Measurements from ENCODE around the gene NUP98. TPM values are rescaled to one million over a fixed set of nuclear protein-coding genes. Genes with fewer than 3 reads are reported as not detected.
"Not testable (repeated sequence)": the region's sequence is repeated elsewhere in the genome, so short reads cannot be mapped to it uniquely, and the experiment has no call there.

Gene NUP98
- total and polyA plus RNA-seq, 2 donors (not counting 3 experiments of a cell fraction or from before 2014, with no cell fraction given) = 92.7 to 169 TPM

GRCh38 chr11:3816673-3817072 is 19.3 kb upstream of the NUP98 start:
- Histone ChIP-seq H2AFZ (ENCODE audit: low read depth, low read length) (no peak overlapping the region), H3K36me3 (ENCODE audit: control insufficient read depth in 2 of 2, extremely low read depth in 1 of 2, insufficient read depth in 2 of 2, low read length in 2 of 2) (peaks cover 0 to 2% of the 10 kb centered on the region in 2 experiments), H3K79me2 (ENCODE audit: control insufficient read depth, insufficient read depth, low read length) (no peaks in the 10 kb centered on the region), H3K9me3 (replicated peaks; ENCODE audit: control insufficient read depth, insufficient read depth, low read length) (no peaks in the 10 kb centered on the region), H3K4me3 (replicated peaks in 1 of 3; ENCODE audit: insufficient read depth in 1 of 3, low read depth in 1 of 3, low read length in 3 of 3) (no peak overlapping the region), H3K9me1 (replicated peaks; ENCODE audit: control insufficient read depth, extremely low read depth, insufficient read depth, low read length) (no peaks in the 10 kb centered on the region), H3K27ac (ENCODE audit: insufficient read depth, low read depth, low read length) (no peak overlapping the region), H3K9ac (replicated peaks; ENCODE audit: extremely low read depth, insufficient read depth, low read length) (no peak overlapping the region), H3K4me2 (ENCODE audit: insufficient read depth, low read length) (no peak overlapping the region), H4K20me1 (replicated peaks; ENCODE audit: control insufficient read depth, extremely low read depth, insufficient read depth, low read length) (no peaks in the 10 kb centered on the region), H3K4me1 (ENCODE audit: control insufficient read depth, extremely low read depth, insufficient read depth, low read length) (no peaks in the 10 kb centered on the region), H3K27me3 (ENCODE audit: control insufficient read depth in 2 of 2, insufficient read depth in 2 of 2, low read length in 2 of 2) (no peaks in the 10 kb centered on the region)
- dilution Hi-C loops (cut with MboI; ENCODE audit: extremely low pct_ligation_motif_present, low sequenced_read_pairs) = no loop called here
- FAIRE-seq = no peak
- no peak for TF ChIP-seq MYC (IDR thresholded peaks at IDR 0.05; ENCODE audit: low read depth, low read length)
- TF ChIP-seq JUN (IDR thresholded peaks at IDR 0.05; ENCODE audit: borderline replicate concordance, insufficient read depth, insufficient read length, low read depth) = no peak
- no peak for TF ChIP-seq FOS (IDR thresholded peaks at IDR 0.05; ENCODE audit: borderline replicate concordance, insufficient read depth, low read length)
- TF ChIP-seq, protein P1, sequence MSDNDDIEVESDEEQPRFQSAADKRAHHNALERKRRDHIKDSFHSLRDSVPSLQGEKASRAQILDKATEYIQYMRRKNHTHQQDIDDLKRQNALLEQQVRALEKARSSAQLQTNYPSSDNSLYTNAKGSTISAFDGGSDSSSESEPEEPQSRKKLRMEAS (IDR thresholded peaks at IDR 0.05; ENCODE audit: insufficient read depth, insufficient read length) = no peak
- intact Hi-C loops (cut with micrococcal nuclease) = no loop called here
- POLR2A ChIA-PET = no interaction called here
- no peak for DNase-seq (ENCODE audit: low read depth, low spot score)
- no TSS peak for BruUV-seq (replicated peaks)
- CTCF ChIA-PET = interaction anchor here (1.0 to 1.6 kb wide), 3 partner anchors 9 to 256 kb away, joined by 3 to 5 read pairs (median 3); no protein-coding TSS in a partner anchor

GRCh38 chr11:3815845-3816244 is 18.5 kb upstream of the NUP98 start:
- no TSS peak for BruUV-seq (replicated peaks)
- dilution Hi-C loops (cut with MboI; ENCODE audit: extremely low pct_ligation_motif_present, low sequenced_read_pairs) = no loop called here
- Histone ChIP-seq H3K27me3 (ENCODE audit: control insufficient read depth in 2 of 2, insufficient read depth in 2 of 2, low read length in 2 of 2) (no peaks in the 10 kb centered on the region), H3K27ac (ENCODE audit: insufficient read depth, low read depth, low read length) (no peak overlapping the region), H3K4me1 (ENCODE audit: control insufficient read depth, extremely low read depth, insufficient read depth, low read length) (no peaks in the 10 kb centered on the region), H3K9me3 (replicated peaks; ENCODE audit: control insufficient read depth, insufficient read depth, low read length) (no peaks in the 10 kb centered on the region), H3K9me1 (replicated peaks; ENCODE audit: control insufficient read depth, extremely low read depth, insufficient read depth, low read length) (no peaks in the 10 kb centered on the region), H3K36me3 (ENCODE audit: control insufficient read depth in 2 of 2, extremely low read depth in 1 of 2, insufficient read depth in 2 of 2, low read length in 2 of 2) (peaks cover 0 to under 1% of the 10 kb centered on the region in 2 experiments), H3K9ac (replicated peaks; ENCODE audit: extremely low read depth, insufficient read depth, low read length) (no peak overlapping the region), H4K20me1 (replicated peaks; ENCODE audit: control insufficient read depth, extremely low read depth, insufficient read depth, low read length) (no peaks in the 10 kb centered on the region), H3K79me2 (ENCODE audit: control insufficient read depth, insufficient read depth, low read length) (no peaks in the 10 kb centered on the region), H3K4me3 (replicated peaks in 1 of 3; ENCODE audit: insufficient read depth in 1 of 3, low read depth in 1 of 3, low read length in 3 of 3) (no peak overlapping the region), H3K4me2 (ENCODE audit: insufficient read depth, low read length) (no peak overlapping the region), H2AFZ (ENCODE audit: low read depth, low read length) (no peak overlapping the region)
- DNase-seq (ENCODE audit: low read depth, low spot score) (no peak), FAIRE-seq (no peak)
- TF ChIP-seq GATA2 (IDR thresholded peaks at IDR 0.05; ENCODE audit: insufficient read depth, insufficient read length, low read depth, low read length) (no peak), POLR2AphosphoS5 (IDR thresholded peaks at IDR 0.05; ENCODE audit: insufficient read depth, low read depth, low read length) (no peak)
- intact Hi-C loops (cut with micrococcal nuclease) = no loop called here
- ChIA-PET POLR2A (no interaction called here), CTCF (interaction anchor here (1.0 to 1.6 kb wide), 3 partner anchors 8 to 257 kb away, joined by 3 to 5 read pairs (median 3); no protein-coding TSS in a partner anchor)

- BruUV-seq (replicated peaks); H4K20me1 ChIP-seq (replicated peaks; ENCODE audit: control insufficient read depth, extremely low read depth, insufficient read depth, low read length); FAIRE-seq; H3K9ac ChIP-seq (replicated peaks; ENCODE audit: extremely low read depth, insufficient read depth, low read length); H3K9me1 ChIP-seq (replicated peaks; ENCODE audit: control insufficient read depth, extremely low read depth, insufficient read depth, low read length); H3K4me2 ChIP-seq (ENCODE audit: insufficient read depth, low read length); dilution Hi-C loops (cut with MboI; ENCODE audit: extremely low pct_ligation_motif_present, low sequenced_read_pairs); H3K9me3 ChIP-seq (replicated peaks; ENCODE audit: control insufficient read depth, insufficient read depth, low read length); H3K27me3 ChIP-seq (ENCODE audit: control insufficient read depth in 2 of 2, insufficient read depth in 2 of 2, low read length in 2 of 2); H2AFZ ChIP-seq (ENCODE audit: low read depth, low read length); H3K4me1 ChIP-seq (ENCODE audit: control insufficient read depth, extremely low read depth, insufficient read depth, low read length); DNase-seq (ENCODE audit: low read depth, low spot score); H3K79me2 ChIP-seq (ENCODE audit: control insufficient read depth, insufficient read depth, low read length); intact Hi-C loops (cut with micrococcal nuclease); H3K4me3 ChIP-seq (replicated peaks in 1 of 3; ENCODE audit: insufficient read depth in 1 of 3, low read depth in 1 of 3, low read length in 3 of 3); H3K27ac ChIP-seq (ENCODE audit: insufficient read depth, low read depth, low read length); POLR2A ChIA-PET; H3K36me3 ChIP-seq (ENCODE audit: control insufficient read depth in 2 of 2, extremely low read depth in 1 of 2, insufficient read depth in 2 of 2, low read length in 2 of 2): not testable (repeated sequence)
- CTCF ChIA-PET = interaction anchor here (0.8 to 2.2 kb wide), 2 partner anchors 8 to 34 kb away, joined by 3 to 6 read pairs; no protein-coding TSS in a partner anchor
Measured at GRCh38 chr11:3814832-3815231, 17.5 kb upstream of the NUP98 start.

All from endothelial cell of umbilical vein (primary cell).